ENCODE results near the gene FCER1G.
A peak's percentile ranks its signal among the peaks of the same experiment; 100 is the strongest.

Gene FCER1G

GRCh38 chr1:161177112-161177935 is 37.8 kb upstream of the FCER1G start, which contains the start of gene B4GALT3:
TSS of gene B4GALT3 (minus strand) at chr1:161177507. CDS start at chr1:161176060, 1,447 bp downstream.
- no peak for DNase-seq (ENCODE audit: low read depth)
- in situ Hi-C loops (cut with HindIII; ENCODE audit: low sequenced_read_pairs): no loop called here
- TF ChIP-seq CTCF (IDR thresholded peaks at IDR 0.05; ENCODE audit: low read depth, low read length, missing control alignments): no peak
- peak within 1 kb of the TSS; percentile 96 for H3K4me3 ChIP-seq (ENCODE audit: low read depth, low read length)

GRCh38 chr1:161177936-161178244 is 37.2 kb upstream of the FCER1G start:
- DNase-seq (ENCODE audit: low read depth): no peak
- peak overlapping the region; percentile 96 for H3K4me3 ChIP-seq (ENCODE audit: low read depth, low read length)
- in situ Hi-C loops (cut with HindIII; ENCODE audit: low sequenced_read_pairs): no loop called here
- no peak for TF ChIP-seq CTCF (IDR thresholded peaks at IDR 0.05; ENCODE audit: low read depth, low read length, missing control alignments)

- DNase-seq (ENCODE audit: low read depth): no peak
- in situ Hi-C loops (cut with HindIII; ENCODE audit: low sequenced_read_pairs): no loop called here
- H3K4me3 ChIP-seq (ENCODE audit: low read depth, low read length): no peak overlapping the region
- no peak for TF ChIP-seq CTCF (IDR thresholded peaks at IDR 0.05; ENCODE audit: low read depth, low read length, missing control alignments)
These were observed 35.4 kb upstream of the FCER1G start for GRCh38 chr1:161179698-161180097.

- in situ Hi-C loops (cut with HindIII; ENCODE audit: low sequenced_read_pairs): no loop called here
- DNase-seq (ENCODE audit: low read depth): no peak
- H3K4me3 ChIP-seq (ENCODE audit: low read depth, low read length): no peak overlapping the region
- peak; percentile 28 for TF ChIP-seq CTCF (IDR thresholded peaks at IDR 0.05; ENCODE audit: low read depth, low read length, missing control alignments)
These were observed 34.5 kb upstream of the FCER1G start for GRCh38 chr1:161180639-161181038.

GRCh38 chr1:161182214-161182613 is 32.9 kb upstream of the FCER1G start:
- H3K4me3 ChIP-seq (ENCODE audit: low read depth, low read length): no peak overlapping the region
- DNase-seq (ENCODE audit: low read depth): no peak
- TF ChIP-seq CTCF (IDR thresholded peaks at IDR 0.05; ENCODE audit: low read depth, low read length, missing control alignments): no peak
- in situ Hi-C loops (cut with HindIII; ENCODE audit: low sequenced_read_pairs): no loop called here

- TF ChIP-seq CTCF (IDR thresholded peaks at IDR 0.05; ENCODE audit: low read depth, low read length, missing control alignments): no peak
- no peak overlapping the region for H3K4me3 ChIP-seq (ENCODE audit: low read depth, low read length)
- in situ Hi-C loops (cut with HindIII; ENCODE audit: low sequenced_read_pairs): no loop called here
- DNase-seq (ENCODE audit: low read depth): peak; percentile 28
These were observed 29.8 kb upstream of the FCER1G start for GRCh38 chr1:161185282-161185682.

Data from astrocyte of the cerebellum (primary cell).